GM19463 (cell line): Measurements from ENCODE around the gene TTC28.

Experiments used
- ATAC-seq: cut with Tn5 transposase; IDR thresholded peaks from one replicate; pipeline ENCODE4 v1.9.1; 2021; ENCODE audit warnings: mild to moderate bottlenecking, moderate library complexity; ENCODE audit not compliant: unreplicated experiment

Gene TTC28

GRCh38 chr22:28147401-28147800 is 532.2 kb downstream of the TTC28 start:
- no peak for ATAC-seq

- ATAC-seq, result no peak
These were observed 533.0 kb downstream of the TTC28 start for GRCh38 chr22:28146401-28147314.

DNA sequence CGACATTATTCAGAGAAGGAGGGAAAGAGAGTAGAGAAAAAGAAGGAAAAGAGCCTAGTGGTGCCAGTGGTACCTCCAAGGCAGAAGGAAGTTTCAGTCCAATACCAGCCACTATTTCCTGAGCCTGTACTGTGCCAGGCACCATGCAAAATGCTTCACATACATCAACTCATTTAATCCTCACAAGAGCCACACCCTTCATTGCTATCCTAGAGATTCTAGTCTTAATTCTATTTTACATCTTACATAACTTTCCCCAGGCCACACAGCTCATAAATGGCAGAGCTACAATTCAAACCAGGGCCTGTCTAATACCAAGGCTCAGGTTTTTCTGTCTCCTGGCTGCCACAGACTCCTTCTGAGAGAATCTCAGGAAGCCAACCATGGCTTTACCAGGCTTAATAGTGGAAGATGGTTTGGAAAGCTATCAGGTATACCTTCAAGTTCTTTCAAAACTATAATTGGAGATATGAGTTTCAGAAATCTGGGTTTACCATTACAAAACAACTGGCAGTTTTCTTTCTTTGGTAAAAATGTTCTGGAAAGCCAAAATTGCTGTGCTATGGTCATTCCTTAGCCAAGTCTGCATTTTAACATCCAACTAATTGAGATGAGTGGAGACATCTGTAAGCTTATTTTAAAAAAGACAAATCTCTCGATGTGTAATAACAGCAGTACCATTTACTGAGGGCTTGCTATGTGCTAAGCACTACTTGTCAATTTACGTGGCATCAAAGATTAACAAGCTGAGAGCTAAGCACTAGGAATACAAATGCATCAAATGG is 535.5 kb downstream of the TTC28 start:
- no peak for ATAC-seq

- ATAC-seq, result no peak
These were observed 536.3 kb downstream of the TTC28 start for GRCh38 chr22:28143241-28143865.

DNA sequence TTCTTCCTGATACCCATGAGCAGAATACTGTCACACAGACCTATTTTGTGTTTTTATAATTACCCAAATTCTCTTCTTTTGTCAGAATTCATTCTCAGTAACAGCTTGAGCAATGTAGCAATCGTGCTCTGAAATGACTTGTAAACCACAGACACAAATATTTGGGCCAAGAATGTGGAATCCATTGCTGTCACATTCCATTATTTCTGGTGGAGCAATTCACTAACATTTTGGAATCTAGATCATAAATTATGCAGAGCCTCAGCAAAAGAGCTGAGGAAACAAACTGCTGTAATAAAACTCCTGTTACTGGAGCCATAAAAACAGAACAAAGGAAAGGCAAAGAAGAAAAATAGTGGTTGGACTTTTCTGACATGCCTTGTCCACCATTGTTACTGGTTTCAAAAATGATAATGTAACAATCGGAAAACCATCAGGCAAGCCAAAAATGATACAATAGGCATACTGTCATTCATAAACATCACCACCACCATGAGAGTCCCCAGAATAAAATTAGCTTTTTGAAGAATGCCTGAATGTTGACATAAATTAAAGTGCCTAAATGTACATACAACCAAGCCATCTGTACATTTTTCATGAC is 537.2 kb downstream of the TTC28 start:
- no peak for ATAC-seq

DNA sequence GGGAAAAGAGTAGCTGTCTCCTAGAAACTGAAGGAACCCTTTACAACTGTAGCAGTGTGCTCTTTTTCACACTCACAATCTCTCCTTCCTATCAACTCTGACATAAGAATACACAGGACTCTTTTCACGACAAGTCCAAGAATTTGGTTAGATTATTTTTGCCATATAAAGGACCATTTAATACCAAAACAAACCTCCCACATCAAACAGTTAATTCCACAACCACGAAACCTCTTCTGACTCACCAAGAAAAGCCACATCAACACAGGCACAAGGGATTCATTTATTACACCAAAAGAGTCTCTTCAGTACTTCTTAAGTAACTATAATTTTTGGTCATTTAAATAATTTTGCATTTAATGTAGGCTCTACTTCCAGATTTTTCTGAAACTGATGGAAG is 538.0 kb downstream of the TTC28 start:
- ATAC-seq, result no peak

GRCh38 chr22:28139961-28140360 is 539.7 kb downstream of the TTC28 start:
- ATAC-seq, result no peak

- no peak for ATAC-seq
These were observed 540.1 kb downstream of the TTC28 start for GRCh38 chr22:28139516-28139915.

GRCh38 chr22:28137036-28137435 is 542.6 kb downstream of the TTC28 start:
- no peak for ATAC-seq

DNA sequence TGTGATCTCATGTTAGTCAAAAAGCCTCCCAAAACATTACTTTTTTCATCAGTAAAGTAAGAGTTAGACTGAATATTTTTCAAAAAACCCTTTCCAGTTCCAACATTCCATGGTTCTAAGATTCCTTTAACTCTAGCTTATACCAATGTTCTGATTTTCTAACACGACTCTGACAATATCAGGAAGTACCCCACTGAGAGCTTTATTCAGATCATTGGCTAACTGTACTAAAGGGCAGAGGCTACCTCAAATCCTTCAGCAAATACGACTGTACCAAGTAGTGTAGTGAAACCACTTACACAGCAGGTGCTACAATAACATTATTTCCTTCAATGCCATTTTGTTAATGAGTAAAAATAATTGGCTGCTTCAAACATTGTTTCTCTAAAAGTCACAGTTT is 547.2 kb downstream of the TTC28 start:
- ATAC-seq, result no peak

DNA sequence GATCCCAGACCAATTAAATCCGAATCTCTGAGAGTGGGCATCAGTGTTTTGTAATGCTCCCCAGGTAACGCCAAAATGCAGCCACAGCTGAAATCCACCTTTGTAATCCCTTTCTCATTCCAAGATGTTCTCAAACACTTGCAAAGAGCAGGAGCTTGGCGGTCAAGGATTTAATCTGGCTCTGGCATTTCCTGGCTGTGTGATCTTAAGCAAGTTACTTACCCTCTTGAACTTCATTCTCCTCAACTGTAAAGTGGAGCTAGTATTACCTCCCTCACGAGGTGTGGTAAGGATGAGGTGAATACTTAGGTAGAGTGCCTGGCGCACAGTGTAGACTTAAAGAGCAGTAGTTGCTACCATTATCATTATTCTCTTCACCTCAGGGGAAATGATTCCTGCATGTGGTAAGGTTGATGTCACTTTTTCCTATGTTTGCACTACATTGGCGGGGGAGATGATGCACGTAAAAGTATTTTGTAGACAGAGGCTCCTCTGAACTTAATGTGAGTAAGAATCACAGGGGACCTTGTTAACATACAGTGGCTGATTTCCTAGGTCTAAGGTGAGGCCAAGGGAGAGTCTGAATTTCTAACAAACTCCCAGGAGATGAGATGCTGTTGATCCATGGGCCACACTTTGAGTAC is 550.2 kb downstream of the TTC28 start:
- no peak for ATAC-seq

DNA sequence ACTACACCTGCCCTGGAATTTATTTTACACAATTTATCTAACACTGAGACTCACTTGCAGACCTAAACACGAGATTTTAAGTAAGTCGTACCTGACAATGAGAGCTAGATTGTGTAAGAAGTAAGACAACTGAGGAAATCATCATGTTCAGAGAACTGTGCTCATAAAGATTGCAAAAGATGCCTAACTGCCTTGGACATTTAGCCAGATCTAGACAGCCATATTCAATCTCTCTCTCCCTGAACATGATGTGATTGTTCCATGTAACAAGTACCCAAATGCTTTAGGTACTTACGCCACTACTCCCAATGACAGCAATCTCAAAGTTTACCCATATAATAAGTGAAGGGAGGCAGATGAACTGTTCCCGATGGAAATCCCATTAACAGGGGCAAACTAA is 550.8 kb downstream of the TTC28 start:
- no peak for ATAC-seq

- no peak for ATAC-seq
These were observed 553.8 kb downstream of the TTC28 start for GRCh38 chr22:28125799-28126198.

DNA sequence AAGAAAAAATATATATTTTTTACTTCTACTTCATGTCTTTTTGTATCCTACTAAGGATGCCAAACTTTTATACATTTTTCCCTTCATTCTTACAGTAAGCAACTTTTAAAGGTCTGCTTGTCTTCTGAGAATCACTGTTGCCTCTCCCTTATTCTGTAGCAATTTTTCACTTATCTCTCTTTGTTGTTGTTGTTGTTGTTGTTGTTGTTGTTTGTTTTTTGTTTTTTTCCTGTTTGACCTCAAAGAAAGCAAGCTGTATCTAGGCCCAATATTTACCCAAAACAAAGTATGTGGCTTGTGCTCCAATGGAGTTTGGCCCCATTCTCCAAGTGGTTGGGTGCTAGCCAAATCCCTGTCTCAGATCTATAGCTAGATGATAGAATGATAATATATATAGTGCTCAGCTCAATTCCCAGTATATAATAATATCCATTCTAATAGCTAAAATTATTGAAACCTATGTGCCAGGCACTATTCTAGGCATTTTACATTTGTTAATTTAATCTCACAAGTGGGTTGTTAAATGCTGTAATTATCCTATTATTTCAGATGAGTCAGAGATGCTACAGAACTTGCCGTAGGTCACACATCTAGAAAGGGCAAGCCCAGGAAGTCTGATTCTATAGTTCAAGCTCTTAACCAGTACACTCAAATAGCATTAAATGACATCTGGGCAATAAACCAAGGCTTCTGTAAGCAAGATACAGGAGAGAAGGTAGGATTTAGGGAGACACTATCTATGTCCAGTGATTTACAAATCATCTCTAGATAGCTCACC is 555.5 kb downstream of the TTC28 start:
- no peak for ATAC-seq

GRCh38 chr22:28120691-28121592 is 558.7 kb downstream of the TTC28 start:
- ATAC-seq, result no peak

- no peak for ATAC-seq
These were observed 560.5 kb downstream of the TTC28 start for GRCh38 chr22:28118957-28119631.

- ATAC-seq, result no peak
These were observed 563.4 kb downstream of the TTC28 start for GRCh38 chr22:28116219-28116673.

- no peak for ATAC-seq
These were observed 564.2 kb downstream of the TTC28 start for GRCh38 chr22:28115426-28115825.
